Suppressor macrophage treated with lipopolysaccharide for 1 hour (primary cell): Measurements from ENCODE around the gene MAGI3.
A peak's percentile ranks its signal among the peaks of the same experiment; 100 is the strongest.
"Not testable (repeated sequence)": the region's sequence is repeated elsewhere in the genome, so short reads cannot be mapped to it uniquely, and the experiment has no call there.

Source experiments
- DNase-seq, 3 donors: peaks; one replicate each; pipeline ENCODE4 v3.0.0-alpha.2; 2020 to 2022

Gene MAGI3

GRCh38 chr1:113530021-113530420 lies 139.7 kb downstream of the MAGI3 start:
- DNase-seq, result no peak

DNA sequence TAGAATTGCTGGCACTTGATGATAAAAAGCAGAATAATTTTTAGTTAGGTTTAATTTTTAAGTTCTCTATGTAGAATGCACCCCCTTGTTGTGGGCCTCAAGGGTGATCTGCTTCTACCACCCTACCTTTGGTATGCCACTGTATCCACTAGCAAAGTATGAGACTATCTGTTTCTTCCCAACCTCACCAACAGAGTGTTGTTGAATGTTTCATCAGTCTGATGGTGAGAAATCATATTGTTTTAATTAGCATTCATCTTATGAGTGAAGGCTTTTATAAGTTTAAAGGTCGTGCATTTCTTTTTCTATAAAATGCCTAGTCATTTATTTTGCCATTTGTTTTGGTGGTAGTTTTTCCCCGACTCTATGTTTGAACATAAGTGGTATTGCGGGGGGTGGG lies 141.0 kb downstream of the MAGI3 start:
- DNase-seq, result no peak

DNA sequence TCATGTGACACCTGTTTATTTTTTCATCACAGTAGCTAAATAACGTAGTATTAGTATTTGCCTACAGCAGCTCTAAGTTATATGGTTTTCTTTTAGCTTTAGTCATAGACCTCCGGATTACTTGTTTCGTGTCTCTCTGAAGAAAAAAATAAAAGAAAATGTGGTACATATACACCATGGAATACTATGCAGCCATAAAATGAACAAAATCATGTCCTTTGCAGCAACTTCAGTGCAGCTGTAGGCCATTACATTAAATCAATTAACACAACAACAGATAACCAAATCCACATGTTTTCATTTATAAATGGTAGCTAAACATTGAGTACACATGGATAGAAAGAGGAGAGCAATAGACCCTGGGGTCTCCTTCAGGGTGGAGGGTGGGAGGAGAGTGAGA lies 142.7 kb downstream of the MAGI3 start:
- DNase-seq, result no peak

DNA sequence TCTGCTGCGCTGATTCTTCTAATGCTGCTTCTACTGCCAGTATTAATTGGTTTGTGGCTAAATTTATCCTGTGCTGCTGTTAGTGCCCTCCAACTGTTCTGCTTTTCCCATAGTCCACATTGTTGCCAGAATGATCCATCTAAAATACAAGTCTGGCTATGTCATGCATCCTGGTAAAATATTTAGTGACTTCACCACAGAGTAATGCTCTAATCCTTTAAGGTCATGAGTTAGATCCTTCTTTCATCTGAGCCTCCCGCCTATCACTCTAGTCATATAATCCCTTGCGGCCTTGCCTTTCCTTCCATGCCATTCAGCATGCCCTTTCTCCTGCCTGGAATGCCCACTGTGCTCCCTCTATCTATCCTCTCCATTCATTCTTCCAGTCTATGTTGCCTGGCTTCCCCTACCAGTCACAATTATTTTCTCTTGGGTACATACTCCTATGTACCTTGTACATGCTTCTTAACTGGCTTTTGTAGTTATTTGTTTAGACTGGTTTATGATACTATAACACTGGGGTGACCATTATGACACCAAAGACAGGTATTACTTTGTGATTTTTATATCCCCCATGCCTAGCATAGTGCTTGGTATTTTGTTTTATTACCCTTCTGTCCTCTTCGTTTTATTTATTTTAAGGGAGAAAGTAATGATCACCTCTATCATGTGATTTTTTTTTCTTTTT lies 144.0 kb downstream of the MAGI3 start:
- no peak for DNase-seq

GRCh38 chr1:113534875-113535274 lies 144.6 kb downstream of the MAGI3 start:
- DNase-seq, result no peak

DNA sequence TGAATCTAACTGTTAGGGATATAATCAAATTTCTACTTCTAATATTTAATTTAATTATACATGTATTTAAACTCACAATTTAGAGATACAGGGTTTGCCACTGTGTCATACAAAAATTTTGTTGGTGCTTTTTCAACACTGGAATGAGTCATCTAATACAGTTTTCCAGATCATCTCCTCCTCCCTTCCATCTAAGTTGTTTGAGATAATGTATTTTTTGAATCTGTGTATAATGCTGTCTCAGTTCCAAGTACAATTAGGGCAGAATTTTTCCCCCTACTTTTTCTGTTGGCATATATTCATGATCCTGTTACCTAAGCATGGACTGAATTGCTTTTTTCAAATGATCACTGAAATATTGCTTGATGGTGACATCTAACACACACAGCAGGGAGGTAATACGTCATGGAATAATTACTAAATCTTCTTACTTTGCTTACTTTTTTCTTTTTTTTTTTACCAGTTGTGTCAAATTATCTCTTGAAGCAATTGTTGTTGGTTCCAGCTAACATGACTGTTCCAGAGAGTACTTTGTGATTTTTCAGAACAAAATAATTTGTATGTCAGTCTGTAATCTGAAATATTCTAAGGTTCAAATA lies 146.0 kb downstream of the MAGI3 start:
- DNase-seq, result peak in 1 of 3 donors; percentile 1

DNA sequence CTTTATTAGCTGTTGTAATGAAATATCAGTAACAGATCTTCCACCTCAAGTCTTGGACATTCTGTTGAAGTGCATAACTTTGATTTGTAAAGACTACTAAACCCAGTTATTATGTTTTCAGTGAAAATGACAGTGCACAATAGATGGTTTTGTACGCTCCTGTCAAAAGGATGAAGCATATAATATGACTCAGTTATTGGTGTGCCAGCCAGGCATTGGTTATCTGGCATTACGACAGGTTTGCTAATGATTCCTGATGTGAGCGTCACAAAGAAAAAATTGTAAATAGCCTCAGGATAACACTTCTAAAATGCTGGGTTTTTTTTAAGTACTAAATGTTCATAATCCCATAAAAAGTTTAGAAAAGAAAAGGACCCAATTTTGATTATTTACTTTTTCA lies 147.9 kb downstream of the MAGI3 start:
- no peak for DNase-seq

- DNase-seq, result no peak
Measured at GRCh38 chr1:113540335-113540734, 150.0 kb downstream of the MAGI3 start.

DNA sequence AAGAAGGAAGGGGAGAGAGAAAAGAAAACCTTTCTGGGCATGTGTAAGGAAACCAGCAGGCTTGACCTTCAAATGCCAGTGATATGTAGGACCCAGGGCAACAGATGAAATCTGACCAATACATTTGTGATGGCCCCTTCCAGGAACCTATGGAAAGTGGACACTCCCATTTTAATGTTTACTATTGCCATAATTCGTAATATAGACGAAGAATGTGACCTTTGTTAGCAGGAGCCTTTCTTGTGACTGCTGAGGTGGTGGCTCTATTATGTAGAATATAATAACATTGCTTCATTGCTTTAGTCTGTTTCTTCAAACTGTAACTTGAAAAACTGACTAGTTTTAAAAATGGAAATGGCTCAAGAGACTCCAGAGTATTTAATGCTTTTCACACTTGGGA lies 150.8 kb downstream of the MAGI3 start:
- DNase-seq, result no peak

DNA sequence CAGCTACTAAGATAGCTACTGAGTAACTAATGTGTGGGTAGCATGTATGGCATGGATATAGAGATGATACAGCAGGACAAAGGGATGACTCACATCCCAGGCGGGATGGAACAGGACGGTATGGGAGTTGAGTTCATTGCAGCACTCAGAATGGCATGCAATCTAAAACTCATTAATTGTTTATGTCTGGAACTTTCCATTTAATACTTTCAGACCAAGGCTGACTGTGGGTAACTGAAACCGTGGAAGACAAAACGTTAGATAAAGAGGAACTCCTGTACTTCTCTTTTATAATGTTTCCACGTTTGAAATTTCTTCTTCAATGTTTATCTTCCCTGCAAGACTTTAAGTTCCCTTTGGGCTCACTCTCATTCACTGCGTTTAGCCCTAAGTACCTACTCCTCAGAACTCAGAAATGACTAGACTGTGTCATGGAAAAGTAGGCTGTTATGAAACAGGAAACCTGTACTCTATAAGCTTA lies 151.9 kb downstream of the MAGI3 start:
- DNase-seq, result peak in 1 of 3 donors; percentile 14

GRCh38 chr1:113543110-113543509 lies 152.8 kb downstream of the MAGI3 start:
- no peak for DNase-seq

GRCh38 chr1:113545210-113545609 lies 154.9 kb downstream of the MAGI3 start:
- no peak for DNase-seq

- no peak for DNase-seq
Measured at GRCh38 chr1:113545626-113546025, 155.3 kb downstream of the MAGI3 start.

DNA sequence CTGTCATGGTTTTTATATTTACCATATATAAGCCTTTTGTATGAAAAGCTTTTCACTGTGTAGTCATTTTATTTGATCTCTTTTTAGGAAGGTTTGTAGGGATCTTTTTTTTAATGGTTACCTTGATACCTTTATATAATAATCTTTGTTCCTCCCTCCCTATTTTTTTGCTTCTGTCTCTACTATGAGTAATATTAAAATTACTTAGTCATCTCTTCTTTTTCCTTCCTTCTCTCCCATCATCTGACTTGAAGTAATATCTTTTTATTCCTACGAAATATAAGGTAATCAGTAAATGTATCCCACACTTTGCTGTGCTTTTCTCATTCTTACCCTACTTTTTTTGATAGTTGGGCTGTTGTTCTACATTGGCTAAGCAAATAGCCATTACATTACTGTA lies 161.4 kb downstream of the MAGI3 start:
- DNase-seq, result no peak

DNA sequence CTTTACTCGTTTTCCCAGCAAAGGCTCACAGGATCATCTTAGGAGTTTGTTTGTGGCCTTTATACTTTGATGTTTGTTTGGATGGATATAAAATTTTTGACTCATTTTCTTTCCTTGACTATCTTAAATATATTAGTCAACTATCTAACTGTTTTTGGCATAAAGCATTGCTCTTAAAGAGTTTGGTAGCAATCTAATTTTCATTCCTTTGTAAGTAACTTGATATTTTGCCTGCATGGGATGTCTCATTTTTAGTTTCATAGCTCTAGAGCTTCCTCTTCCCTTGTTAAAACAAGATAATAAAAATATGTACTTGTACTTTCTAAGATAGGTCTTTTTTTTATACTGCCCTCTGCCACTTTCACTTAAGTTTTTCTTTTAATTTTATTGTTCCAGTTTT lies 161.9 kb downstream of the MAGI3 start:
- DNase-seq, result no peak

- no peak for DNase-seq
Measured at GRCh38 chr1:113557187-113557586, 166.9 kb downstream of the MAGI3 start.

GRCh38 chr1:113565621-113566020 lies 175.3 kb downstream of the MAGI3 start:
- DNase-seq, result no peak

- DNase-seq, result no peak
Measured at GRCh38 chr1:113567427-113567826, 177.1 kb downstream of the MAGI3 start.

- not testable (repeated sequence) for DNase-seq
Measured at GRCh38 chr1:113575744-113576260, 185.5 kb downstream of the MAGI3 start.

DNA sequence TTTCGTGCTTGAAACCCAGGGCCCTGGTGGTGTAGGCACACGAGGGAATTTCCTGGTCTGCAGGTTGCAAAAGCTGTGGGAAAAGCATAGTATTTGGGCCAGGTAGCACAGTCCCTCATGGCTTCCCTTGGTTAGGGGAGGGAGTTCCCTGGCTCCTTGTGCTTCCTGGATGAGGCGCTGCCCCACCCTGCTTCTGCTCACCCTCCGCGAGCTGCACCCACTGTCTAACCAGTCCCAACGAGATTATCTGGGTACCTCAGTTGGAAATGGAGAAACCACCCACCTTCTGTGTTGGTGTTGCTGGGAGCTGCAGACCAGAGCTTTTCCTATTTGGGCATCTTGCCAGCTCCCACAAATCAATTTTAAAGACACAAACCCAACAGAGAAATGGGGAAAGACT lies 186.0 kb downstream of the MAGI3 start:
- no peak for DNase-seq

DNA sequence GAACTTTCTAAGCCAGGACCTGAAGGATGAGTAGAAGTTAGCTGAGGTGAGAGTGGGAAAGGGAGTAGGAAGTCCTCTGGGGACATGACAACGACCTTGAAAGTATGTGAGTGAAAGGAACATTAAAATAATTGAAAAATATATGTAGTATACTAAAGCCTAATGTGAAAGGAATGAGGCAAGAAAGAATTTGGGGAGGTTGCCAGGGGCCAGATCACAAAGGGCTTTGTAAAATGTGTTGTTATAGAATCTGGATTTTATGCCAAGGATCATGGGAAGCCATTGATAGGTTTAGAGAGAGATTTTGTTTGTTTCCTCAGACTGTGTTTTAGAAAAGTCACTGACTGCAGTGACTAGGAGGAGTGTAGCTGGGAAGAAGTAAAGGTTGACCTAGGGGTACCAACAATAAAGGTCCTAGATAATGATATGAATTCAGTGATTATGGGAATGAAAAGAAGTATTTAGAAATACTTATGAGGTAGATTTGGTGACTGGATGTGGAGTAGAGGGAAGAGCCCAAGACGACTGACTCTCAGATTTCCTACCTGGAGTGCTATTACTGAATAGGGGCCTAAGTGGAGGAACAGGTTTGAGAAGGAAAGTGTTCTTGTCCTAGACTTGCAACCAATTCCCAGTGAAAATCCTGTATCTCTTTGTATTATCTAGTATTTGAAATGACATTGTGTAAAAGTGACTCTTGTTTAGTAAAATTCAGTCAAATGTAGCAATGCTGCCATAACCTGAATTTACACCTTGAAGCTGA lies 189.1 kb downstream of the MAGI3 start:
- no peak for DNase-seq

DNA sequence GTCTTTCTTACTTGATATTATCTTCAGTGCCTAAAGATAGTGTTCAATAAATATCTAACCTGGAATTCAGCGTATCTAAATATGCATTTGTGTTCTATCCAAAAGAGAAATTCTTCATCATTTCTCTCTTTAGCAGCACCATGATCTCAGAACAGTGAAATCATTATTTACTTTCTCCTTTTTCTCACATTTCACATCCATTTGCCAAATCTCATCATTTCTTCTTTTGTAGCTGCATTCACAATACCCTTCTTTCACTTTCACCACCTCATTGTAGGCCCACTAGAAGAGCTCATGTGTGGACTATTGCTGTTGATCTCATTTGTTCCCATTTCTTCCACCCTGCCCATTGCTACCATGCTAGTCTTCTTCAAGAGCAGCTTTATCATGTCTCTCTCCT lies 191.0 kb downstream of the MAGI3 start:
- DNase-seq, result no peak

GRCh38 chr1:113582084-113582483 lies 191.8 kb downstream of the MAGI3 start:
- no peak for DNase-seq

DNA sequence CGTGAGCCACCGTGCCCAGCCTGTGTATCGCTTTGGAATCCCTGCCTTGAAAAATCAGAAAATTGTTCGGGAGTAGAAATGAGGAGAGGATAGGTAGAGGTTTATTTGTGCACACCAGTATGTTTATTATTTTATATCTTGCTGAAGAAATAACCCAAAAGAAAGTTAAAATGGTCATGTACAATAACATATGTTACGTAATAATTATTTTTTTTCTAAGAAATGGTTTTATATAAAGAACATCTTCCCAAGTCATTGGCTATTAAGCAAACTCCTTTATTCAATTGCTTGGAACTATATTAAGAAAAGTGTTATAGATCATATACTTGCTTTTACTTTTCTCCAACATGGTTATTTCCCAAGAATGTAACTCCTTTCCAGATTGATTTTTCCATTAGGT lies 197.2 kb downstream of the MAGI3 start:
- no peak for DNase-seq
